Islet of Langerhans (tissue), 1 donor: ENCODE measurements around the gene SH3RF3.

Experiments
- FAIRE-seq: peaks from one replicate; lab custom pipeline; 2011; peaks lifted over from hg19 to GRCh38; lab: Jason Lieb, UNC

Gene SH3RF3

GRCh38 chr2:109455731-109456691, 327.0 kb downstream of the SH3RF3 start:
- no peak for FAIRE-seq

- no peak for FAIRE-seq
Observed at GRCh38 chr2:109456776-109457175, 327.8 kb downstream of the SH3RF3 start.

GRCh38 chr2:109457366-109457765, 328.4 kb downstream of the SH3RF3 start:
- no peak for FAIRE-seq

GRCh38 chr2:109457794-109458193, 328.8 kb downstream of the SH3RF3 start:
- no peak for FAIRE-seq

- FAIRE-seq, result no peak
Observed at GRCh38 chr2:109458512-109458911, 329.5 kb downstream of the SH3RF3 start.

GRCh38 chr2:109459485-109459884, 330.5 kb downstream of the SH3RF3 start:
- no peak for FAIRE-seq

GRCh38 chr2:109460553-109461324, 331.7 kb downstream of the SH3RF3 start:
- FAIRE-seq, result no peak

GRCh38 chr2:109463236-109463635, 334.2 kb downstream of the SH3RF3 start:
- FAIRE-seq, result no peak

- FAIRE-seq, result no peak
Observed at GRCh38 chr2:109463891-109464290, 334.9 kb downstream of the SH3RF3 start.

- FAIRE-seq, result no peak
Observed at GRCh38 chr2:109466674-109467575, 337.9 kb downstream of the SH3RF3 start.

- no peak for FAIRE-seq
Observed at GRCh38 chr2:109467701-109468100, 338.7 kb downstream of the SH3RF3 start.

GRCh38 chr2:109468893-109469292, 339.9 kb downstream of the SH3RF3 start:
- no peak for FAIRE-seq

GRCh38 chr2:109471658-109472057, 342.7 kb downstream of the SH3RF3 start:
- FAIRE-seq, result no peak

GRCh38 chr2:109472331-109472959, 343.4 kb downstream of the SH3RF3 start:
- FAIRE-seq, result no peak

- FAIRE-seq, result no peak
Observed at GRCh38 chr2:109472974-109473373, 344.0 kb downstream of the SH3RF3 start.

- FAIRE-seq, result no peak
Observed at GRCh38 chr2:109473616-109474318, 344.8 kb downstream of the SH3RF3 start.

GRCh38 chr2:109474319-109474825, 345.4 kb downstream of the SH3RF3 start:
- FAIRE-seq, result no peak

- FAIRE-seq, result no peak
Observed at GRCh38 chr2:109475531-109476210, 346.7 kb downstream of the SH3RF3 start.

- no peak for FAIRE-seq
Observed at GRCh38 chr2:109476641-109477441, 347.8 kb downstream of the SH3RF3 start.
